GM23248 (cell line): ENCODE measurements around the gene PCDHGB5.

Experiments
- EZH2 ChIP-seq: fragments of 200-600 bp; sonication (generic); IDR thresholded peaks from 2 replicates; pipeline ENCODE4 v1.6.1; 2018; ENCODE audit warnings: antibody characterized with exemption, mild to moderate bottlenecking; ENCODE audit not compliant: insufficient read depth, poor library complexity, severe bottlenecking
- EZH2phosphoT487 ChIP-seq: fragments of 200-600 bp; sonication (generic); IDR thresholded peaks from 2 replicates; pipeline ENCODE4 v1.6.1; 2018; ENCODE audit warnings: antibody characterized with exemption, moderate library complexity, mild to moderate bottlenecking, low read depth; ENCODE audit not compliant: insufficient read depth

GRCh38 chr5:141427783-141428426 lies 30.2 kb downstream of the PCDHGB5 start:
- no peak for TF ChIP-seq EZH2phosphoT487
- no peak for TF ChIP-seq EZH2
